PC-3 (cell line): ENCODE results near the gene IL16. TPM values are rescaled to one million over a fixed set of nuclear protein-coding genes. Genes with fewer than 3 reads are reported as not detected.

Experiments used
- ATAC-seq: fragments of 200-7000 bp; cut with Tn5 transposase; 2 replicates; pipeline ENCODE4 v1.9.1; 2020; ENCODE audit warnings: mild to moderate bottlenecking, moderate library complexity
- BruUV-seq: library from RNA; stranded (reverse); fragments of 400-500 nt; replicated peaks from 2 replicates; lab custom pipeline; 2021; lab: Mats Ljungman, UMichigan
- CTCF ChIA-PET: fragments of 300-600 bp; sonication (Branson Sonifier 250); formaldehyde crosslinking; loops from one replicate; lab custom pipeline; 2022; ENCODE audit warnings: antibody characterized with exemption; lab: Charles Lee
- POLR2A ChIA-PET: fragments of 300-600 bp; sonication (Branson Sonifier 250); formaldehyde crosslinking; loops from one replicate; lab custom pipeline; 2022; ENCODE audit warnings: antibody characterized with exemption; ENCODE audit not compliant: unreplicated experiment; lab: Charles Lee
- DNase-seq: peaks from one replicate; pipeline ENCODE4 v3.0.0-alpha.2; 2015
- H2AFZ ChIP-seq: fragments of 300-600 bp; sonication (generic); 2 replicates; pipeline ENCODE4 v1.6.0; 2016; ENCODE audit warnings: antibody characterized with exemption, low read length
- H3F3A ChIP-seq: fragments of 300-600 bp; sonication (generic); one replicate; pipeline ENCODE4 v1.6.0; 2017; ENCODE audit warnings: antibody characterized with exemption, low read length, control low read depth, mild to moderate bottlenecking; ENCODE audit not compliant: unreplicated experiment
- H3K27ac ChIP-seq: fragments of 300-600 bp; sonication (generic); 2 replicates; pipeline ENCODE4 v1.5.1; 2016; ENCODE audit warnings: mild to moderate bottlenecking, low read length
- H3K27me3 ChIP-seq: fragments of 300-600 bp; sonication (generic); 2 replicates; pipeline ENCODE4 v1.6.1; 2016; ENCODE audit warnings: low read length, mixed read lengths
- H3K36me3 ChIP-seq: fragments of 300-600 bp; sonication (generic); 2 replicates; pipeline ENCODE4 v1.6.1; 2016; ENCODE audit warnings: low read depth, mixed run types, low read length, mixed read lengths
- H3K4me1 ChIP-seq: fragments of 300-600 bp; sonication (generic); 2 replicates; pipeline ENCODE4 v1.5.1; 2016; ENCODE audit warnings: low read length; ENCODE audit not compliant: insufficient read depth
- H3K4me2 ChIP-seq: fragments of 300-600 bp; sonication (generic); 2 replicates; pipeline ENCODE4 v1.6.0; 2016; ENCODE audit warnings: low read length
- H3K4me3 ChIP-seq: fragments of 300-600 bp; sonication (generic); 2 replicates; pipeline ENCODE4 v1.5.1; 2016; ENCODE audit warnings: mild to moderate bottlenecking, low read length, mixed read lengths
- H3K79me2 ChIP-seq: fragments of 300-600 bp; sonication (generic); 2 replicates; pipeline ENCODE4 v1.6.1; 2017; ENCODE audit warnings: low read length, mixed read lengths
- H3K9ac ChIP-seq: fragments of 300-600 bp; sonication (generic); 2 replicates; pipeline ENCODE4 v1.6.0; 2016; ENCODE audit warnings: mild to moderate bottlenecking, low read length
- H3K9me2 ChIP-seq: fragments of 300-600 bp; sonication (generic); replicated peaks from 2 replicates; pipeline ENCODE4 v1.6.1; 2016; ENCODE audit warnings: mixed run types, low read length, mixed read lengths
- H3K9me3 ChIP-seq: fragments of 300-600 bp; sonication (generic); 2 replicates; pipeline ENCODE4 v1.6.1; 2016; ENCODE audit warnings: low read length, mixed read lengths
- H4K20me1 ChIP-seq: fragments of 300-600 bp; sonication (generic); 2 replicates; pipeline ENCODE4 v1.6.1; 2016; ENCODE audit warnings: low read length, mixed read lengths
- EZH2 ChIP-seq: fragments of 300-600 bp; sonication (generic); IDR thresholded peaks from one replicate; pipeline ENCODE4 v1.6.1; 2017; ENCODE audit warnings: antibody characterized with exemption, mild to moderate bottlenecking, low read length; ENCODE audit not compliant: unreplicated experiment
- EZH2phosphoT487 ChIP-seq: fragments of 300-600 bp; sonication (generic); IDR thresholded peaks from 2 replicates; pipeline ENCODE4 v1.6.1; 2018; ENCODE audit warnings: mild to moderate bottlenecking, antibody characterized with exemption, low read length, borderline replicate concordance
- intact Hi-C: fragments of 100-400 bp; cut with micrococcal nuclease; formaldehyde crosslinking; loops from 2 replicates; pipeline ENCODE4 v1.9.0; 2023
- total RNA-seq: library from RNA; depleted of rRNA; stranded (reverse); fragments of >200 nt; gene quantifications from 2 replicates; pipeline ENCODE4 v1.2.3, GENCODE V29; 2014
- TF ChIP-seq, protein P1 (sequence below): fragments of 300-600 bp; sonication (generic); conservative IDR thresholded peaks from 2 replicates; pipeline ENCODE4 v1.5.1; 2017; ENCODE audit warnings: antibody characterized with exemption, low read depth, mild to moderate bottlenecking, low read length

Gene IL16
- total RNA-seq, 1 experiment from 2014 or later: 0.04 TPM

DNA sequence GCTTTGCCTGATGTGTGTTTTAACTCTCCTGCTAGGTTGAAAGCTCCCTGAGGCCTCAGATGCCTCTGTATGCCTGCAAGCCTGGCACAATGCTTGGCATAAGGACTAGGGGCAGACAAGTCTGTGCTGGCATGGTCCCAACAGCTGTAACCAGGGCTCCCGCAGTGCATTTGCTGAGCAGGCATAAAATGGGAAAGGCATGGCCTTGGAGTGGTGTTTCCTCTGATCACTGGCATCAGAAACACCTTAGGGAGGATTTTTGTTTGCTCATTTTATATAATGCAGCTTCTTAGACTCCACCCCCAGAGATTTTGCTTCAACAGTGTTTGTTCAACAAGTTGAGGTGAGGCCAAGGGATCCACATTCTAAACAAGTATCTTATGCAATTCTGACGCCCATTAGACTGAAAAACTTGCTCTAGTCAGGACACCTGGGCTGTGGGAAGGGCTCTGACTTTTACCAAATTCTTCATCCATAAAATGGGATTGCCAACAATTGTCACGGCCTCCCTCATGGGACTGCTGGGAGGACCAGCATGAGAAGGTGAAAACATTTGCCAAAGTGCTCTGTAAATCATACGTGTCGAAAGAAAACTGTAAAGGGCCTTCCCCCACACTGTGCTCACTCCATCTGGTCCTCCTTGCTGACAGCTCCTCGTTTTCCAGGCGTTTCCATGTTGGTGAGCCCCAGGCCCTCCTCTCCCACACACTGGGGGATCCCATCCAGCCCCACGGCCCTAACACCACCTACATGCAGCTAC, 84.2 kb downstream of the IL16 start:
- intact Hi-C loops: no loop called here
- CTCF ChIA-PET: interaction anchor here (1.3 kb wide), 1 partner anchor 15 kb away, joined by 3 read pairs; no protein-coding TSS in a partner anchor
- TF ChIP-seq EZH2 (no peak), EZH2phosphoT487 (no peak)
- TF ChIP-seq, protein P1, sequence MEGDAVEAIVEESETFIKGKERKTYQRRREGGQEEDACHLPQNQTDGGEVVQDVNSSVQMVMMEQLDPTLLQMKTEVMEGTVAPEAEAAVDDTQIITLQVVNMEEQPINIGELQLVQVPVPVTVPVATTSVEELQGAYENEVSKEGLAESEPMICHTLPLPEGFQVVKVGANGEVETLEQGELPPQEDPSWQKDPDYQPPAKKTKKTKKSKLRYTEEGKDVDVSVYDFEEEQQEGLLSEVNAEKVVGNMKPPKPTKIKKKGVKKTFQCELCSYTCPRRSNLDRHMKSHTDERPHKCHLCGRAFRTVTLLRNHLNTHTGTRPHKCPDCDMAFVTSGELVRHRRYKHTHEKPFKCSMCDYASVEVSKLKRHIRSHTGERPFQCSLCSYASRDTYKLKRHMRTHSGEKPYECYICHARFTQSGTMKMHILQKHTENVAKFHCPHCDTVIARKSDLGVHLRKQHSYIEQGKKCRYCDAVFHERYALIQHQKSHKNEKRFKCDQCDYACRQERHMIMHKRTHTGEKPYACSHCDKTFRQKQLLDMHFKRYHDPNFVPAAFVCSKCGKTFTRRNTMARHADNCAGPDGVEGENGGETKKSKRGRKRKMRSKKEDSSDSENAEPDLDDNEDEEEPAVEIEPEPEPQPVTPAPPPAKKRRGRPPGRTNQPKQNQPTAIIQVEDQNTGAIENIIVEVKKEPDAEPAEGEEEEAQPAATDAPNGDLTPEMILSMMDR: no peak
- no peak overlapping the region for H3K4me3 ChIP-seq
- no peak overlapping the region for H3K4me2 ChIP-seq
- BruUV-seq: no TSS peak
- DNase-seq: peak; percentile 12
- no peaks in the 10 kb centered on the region for H3K79me2 ChIP-seq
- H3K4me1 ChIP-seq: 0 out of 2 replicates have a peak, but pooled peaks cover 8% of the 10 kb centered on the region
- H4K20me1 ChIP-seq: no peaks in the 10 kb centered on the region
- no peaks in the 10 kb centered on the region for H3K9me3 ChIP-seq
- no peak overlapping the region for H2AFZ ChIP-seq
- H3K36me3 ChIP-seq: no peaks in the 10 kb centered on the region
- POLR2A ChIA-PET: no interaction called here
- no peak overlapping the region for H3K27ac ChIP-seq
- no peaks in the 10 kb centered on the region for H3F3A ChIP-seq
- H3K9me2 ChIP-seq: no peaks in the 10 kb centered on the region
- ATAC-seq: no peak
- H3K9ac ChIP-seq: no peak overlapping the region
- H3K27me3 ChIP-seq: peaks cover 16% of the 10 kb centered on the region; the same call in 1 of the 2 replicates

DNA sequence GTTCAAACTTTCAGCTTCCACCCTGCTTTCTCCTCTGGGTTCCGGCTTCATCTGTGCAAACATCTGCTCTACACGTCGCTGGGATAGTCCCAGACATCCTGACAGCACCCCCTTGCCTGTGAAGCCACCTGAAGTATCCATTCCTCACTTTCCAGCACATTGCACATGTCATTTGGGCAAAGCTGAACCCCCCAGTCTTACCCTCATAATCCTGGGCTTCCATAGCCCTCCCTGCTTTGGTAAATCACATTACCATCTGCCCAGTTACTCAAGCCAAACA, 84.7 kb downstream of the IL16 start:
- no peaks in the 10 kb centered on the region for H3K9me2 ChIP-seq
- H3K9ac ChIP-seq: no peak overlapping the region
- no peak overlapping the region for H3K27ac ChIP-seq
- TF ChIP-seq EZH2 (no peak), EZH2phosphoT487 (no peak)
- TF ChIP-seq, protein P1: no peak
- H3K79me2 ChIP-seq: no peaks in the 10 kb centered on the region
- DNase-seq (no peak), ATAC-seq (no peak)
- H4K20me1 ChIP-seq: no peaks in the 10 kb centered on the region
- POLR2A ChIA-PET: no interaction called here
- CTCF ChIA-PET: no interaction called here
- H3K36me3 ChIP-seq: no peaks in the 10 kb centered on the region
- H3K4me1 ChIP-seq: 0 out of 2 replicates have a peak, but pooled peaks cover 8% of the 10 kb centered on the region
- H3K9me3 ChIP-seq: no peaks in the 10 kb centered on the region
- H3K27me3 ChIP-seq: peaks cover 20% of the 10 kb centered on the region; the same call in 1 of the 2 replicates
- no peak overlapping the region for H2AFZ ChIP-seq
- H3F3A ChIP-seq: no peaks in the 10 kb centered on the region
- H3K4me3 ChIP-seq: no peak overlapping the region
- H3K4me2 ChIP-seq: no peak overlapping the region
- BruUV-seq: no TSS peak
- intact Hi-C loops: no loop called here
